Naive B cell (primary cell): Measurements from ENCODE around the gene RRAS. TPM values are rescaled to one million over a fixed set of nuclear protein-coding genes. Genes with fewer than 3 reads are reported as not detected.
A peak's percentile ranks its signal among the peaks of the same experiment; 100 is the strongest.
"Not testable (repeated sequence)": the region's sequence is repeated elsewhere in the genome, so short reads cannot be mapped to it uniquely, and the experiment has no call there.

ENCODE experiments used
- ATAC-seq, 2 donors: fragments of 150-1000 bp; cut with Tn5 transposase; 2 replicates each; pipeline ENCODE4 v1.10.0; 2021; ENCODE audit warnings: low read depth in 2 of 2, mild to moderate bottlenecking in 2 of 2, moderate library complexity in 2 of 2
- DNase-seq: peaks from one replicate; pipeline ENCODE4 v3.0.0; 2022
- H3K27ac Mint-ChIP-seq, 6 donors: one replicate each; pipeline ENCODE4 v1.8.0; 2020 to 2022; ENCODE audit warnings: mild to moderate bottlenecking in 6 of 6, mixed read lengths in 6 of 6, moderate library complexity in 5 of 6, inconsistent platforms in 2 of 6
- H3K27me3 Mint-ChIP-seq, 3 donors: one replicate each; pipeline ENCODE4 v1.8.0; 2021 to 2022; ENCODE audit warnings: mixed read lengths in 3 of 3, mild to moderate bottlenecking in 1 of 3
- H3K36me3 Mint-ChIP-seq, 2 donors: one replicate each; pipeline ENCODE4 v1.8.0; 2020 to 2022; ENCODE audit warnings: mixed read lengths in 2 of 2, inconsistent platforms in 1 of 2, mild to moderate bottlenecking in 1 of 2
- H3K4me1 Mint-ChIP-seq, 3 donors: one replicate each; pipeline ENCODE4 v1.8.0; 2020 to 2022; ENCODE audit warnings: mixed read lengths in 3 of 3, inconsistent platforms in 1 of 3, mild to moderate bottlenecking in 1 of 3, moderate library complexity in 1 of 3
- H3K4me3 Mint-ChIP-seq, 8 donors: one replicate each; pipeline ENCODE4 v1.8.0; 2020 to 2022; ENCODE audit warnings: mild to moderate bottlenecking in 8 of 8, mixed read lengths in 8 of 8, moderate library complexity in 8 of 8, inconsistent platforms in 2 of 8
- H3K9me3 Mint-ChIP-seq, 7 donors: one replicate each; pipeline ENCODE4 v1.8.0; 2020 to 2022; ENCODE audit warnings: mixed read lengths in 7 of 7, mild to moderate bottlenecking in 5 of 7, inconsistent platforms in 2 of 7, moderate library complexity in 1 of 7
- polyA plus RNA-seq, 6 donors: library from polyadenylated mRNA; unstranded; fragments of 300-500 nt; fragmentation: Illumina TruSeq; gene quantifications; one replicate each; pipeline ENCODE4 v1.2.3, GENCODE V29; 2021; ENCODE audit warnings: low read depth in 6 of 6

Gene RRAS
- polyA plus RNA-seq, 6 donors from 2014 or later = 16.6 to 24.9 (median 19.9) TPM

DNA sequence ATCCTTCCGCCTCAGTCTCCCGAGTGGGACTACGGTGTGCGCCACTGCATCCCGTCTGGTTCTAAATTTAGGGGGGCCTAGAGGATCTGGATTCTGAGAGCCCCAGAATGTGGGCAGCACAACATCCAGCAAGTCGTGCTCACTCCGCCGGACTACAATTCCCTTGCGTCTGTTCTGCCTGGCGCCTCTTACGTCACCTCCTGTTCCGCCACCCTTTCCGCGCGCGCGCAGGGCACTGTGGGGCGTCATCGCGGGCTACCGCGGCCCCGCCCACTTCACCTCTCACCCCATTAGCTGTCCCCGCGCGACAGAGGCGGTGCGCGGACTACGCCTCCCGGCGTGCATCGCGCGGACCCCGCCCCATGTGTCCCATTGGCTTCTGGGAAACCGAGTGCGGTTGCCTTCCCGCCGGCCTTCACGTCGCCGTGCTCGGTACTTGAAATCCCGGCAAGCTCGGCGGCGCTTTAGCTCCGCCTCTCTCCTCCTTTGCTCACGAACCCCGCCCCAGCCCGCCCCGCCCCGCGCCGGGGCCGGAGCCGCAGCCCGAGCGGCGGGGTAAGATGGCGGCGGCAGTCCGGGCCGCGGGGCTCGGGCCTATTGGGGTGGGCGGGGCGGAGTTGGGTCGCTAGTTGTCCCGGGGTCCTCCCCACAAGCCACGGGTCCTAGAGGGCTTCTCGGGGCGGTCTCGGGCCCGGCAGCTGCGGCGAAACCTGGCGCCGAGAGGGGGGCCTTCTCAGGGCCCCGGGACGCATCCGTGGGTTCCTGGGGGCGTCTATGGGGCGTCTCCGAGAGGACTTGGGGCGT is 1.9 kb upstream of the RRAS start, which contains the start of gene SCAF1:
SCAF1 (plus strand) TSS at position 522 of the 804 bp plus-strand sequence. CDS start 2,818 bp downstream, outside the sequence.
- Mint-ChIP-seq H3K9me3 (no peaks in the 10 kb centered on the region), H3K36me3 (no peaks in the 10 kb centered on the region), H3K4me1 (peaks cover 53 to 72% (median 69%) of the 10 kb centered on the region in 3 donors), H3K27me3 (peaks cover 0 to 5% (median 0%) of the 10 kb centered on the region in 3 donors), H3K27ac (peak within 1 kb of the TSS; percentile 97 to 100 (median 99)), H3K4me3 (peak within 1 kb of the TSS; percentile 89 to 99 (median 97))
- ATAC-seq (peak; percentile 67), DNase-seq (peak; percentile 100)

DNA sequence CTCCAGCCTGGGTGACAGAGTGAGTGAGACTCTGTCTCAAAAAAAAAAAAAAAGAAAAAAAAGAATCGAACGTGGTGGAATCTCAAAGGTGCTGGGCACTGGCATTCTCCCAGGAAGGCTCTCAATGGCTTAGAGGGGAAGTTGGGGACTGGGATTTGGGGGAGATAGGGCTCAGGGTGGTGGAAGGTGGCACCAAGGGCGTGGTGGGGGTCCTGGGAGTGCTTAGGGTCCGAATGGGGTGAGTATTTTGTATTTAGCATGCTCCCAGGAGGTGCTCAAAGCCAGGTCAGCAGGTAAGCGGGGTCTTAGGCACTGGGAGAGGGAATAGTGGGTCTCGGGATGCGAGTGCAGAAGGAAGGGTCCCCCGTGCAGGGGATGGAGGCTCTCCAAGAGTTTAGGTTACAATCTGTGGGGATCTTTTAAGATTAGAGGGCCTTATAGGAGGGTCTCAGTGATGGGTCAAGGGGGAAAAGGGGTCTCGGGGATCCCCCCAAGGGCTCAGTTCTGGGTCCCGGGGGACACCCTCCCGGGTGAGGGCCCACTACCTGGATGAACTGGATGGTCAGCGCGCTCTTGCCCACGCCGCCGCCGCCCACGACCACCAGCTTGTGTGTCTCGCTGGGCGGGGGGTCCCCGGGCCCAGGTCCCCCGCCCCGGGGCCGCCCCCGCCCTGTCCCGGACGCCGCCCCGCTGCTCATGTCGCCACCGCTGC is 386 bp downstream of the RRAS start:
- no peak for DNase-seq
- Mint-ChIP-seq H3K27ac (peak overlapping the region in 5 of 6 donors; percentile 15 to 99 (median 94)), H3K36me3 (no peaks in the 10 kb centered on the region), H3K4me1 (peaks cover 44 to 65% (median 55%) of the 10 kb centered on the region in 3 donors), H3K9me3 (no peaks in the 10 kb centered on the region), H3K27me3 (peaks cover 0 to 5% (median 0%) of the 10 kb centered on the region in 3 donors), H3K4me3 (peak overlapping the region; percentile 89 to 99 (median 97))
- no peak for ATAC-seq

GRCh38 chr19:49637821-49638738 is 1.9 kb downstream of the RRAS start:
- Mint-ChIP-seq H3K27ac (peak overlapping the region in 5 of 6 donors; percentile 53 to 99 (median 88)), H3K4me1 (peaks cover 34 to 50% (median 42%) of the 10 kb centered on the region in 3 donors), H3K27me3 (peaks cover 0 to 5% (median 0%) of the 10 kb centered on the region in 3 donors), H3K9me3 (no peaks in the 10 kb centered on the region), H3K36me3 (no peaks in the 10 kb centered on the region), H3K4me3 (peak overlapping the region; percentile 49 to 99 (median 78))
- DNase-seq (no peak), ATAC-seq (no peak)

GRCh38 chr19:49636233-49636932 is 3.6 kb downstream of the RRAS start:
- Mint-ChIP-seq H3K4me3 (peak overlapping the region in 1 of 8 donors; percentile 19), H3K9me3 (no peaks in the 10 kb centered on the region), H3K36me3 (no peaks in the 10 kb centered on the region), H3K27me3 (peaks cover 0 to 5% (median 0%) of the 10 kb centered on the region in 3 donors), H3K27ac (peak overlapping the region in 2 of 6 donors; percentile 20 to 41), H3K4me1 (peaks cover 27 to 37% (median 35%) of the 10 kb centered on the region in 3 donors)
- ATAC-seq (no peak), DNase-seq (no peak)

- Mint-ChIP-seq H3K4me3 (peak overlapping the region in 1 of 8 donors; percentile 19), H3K4me1 (peaks cover 23 to 30% (median 30%) of the 10 kb centered on the region in 3 donors), H3K9me3 (no peaks in the 10 kb centered on the region), H3K27me3 (peaks cover 0 to 5% (median 0%) of the 10 kb centered on the region in 3 donors), H3K27ac (peak overlapping the region in 1 of 6 donors; percentile 61), H3K36me3 (no peaks in the 10 kb centered on the region)
- ATAC-seq (no peak), DNase-seq (no peak)
Measured at GRCh38 chr19:49635530-49636232, 4.3 kb downstream of the RRAS start.

DNA sequence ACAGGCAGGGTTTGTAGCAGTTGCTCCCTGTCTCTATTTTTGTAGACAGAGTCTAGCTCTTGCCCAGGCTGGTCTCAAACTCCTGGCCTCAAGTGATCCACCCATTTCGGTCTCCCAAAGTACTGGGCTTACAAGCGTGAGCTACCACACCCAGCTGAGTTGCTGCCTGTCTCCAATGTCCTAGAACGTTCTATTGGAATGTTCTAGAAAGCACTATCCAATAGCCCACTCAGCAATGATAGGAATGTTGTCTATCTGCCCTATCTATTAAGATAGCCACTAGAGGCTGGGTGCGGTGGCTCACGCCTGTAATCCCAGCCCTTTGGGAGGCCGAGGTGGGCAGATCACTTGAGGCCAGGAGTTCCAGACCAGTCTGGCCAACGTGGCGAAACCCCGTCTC is 6.7 kb downstream of the RRAS start:
- DNase-seq, H3K27me3 Mint-ChIP-seq, H3K36me3 Mint-ChIP-seq, H3K27ac Mint-ChIP-seq, ATAC-seq, H3K4me3 Mint-ChIP-seq, H3K9me3 Mint-ChIP-seq: not testable (repeated sequence)
- H3K4me1 Mint-ChIP-seq = peaks cover 7 to 15% (median 11%) of the 10 kb centered on the region in 3 donors

DNA sequence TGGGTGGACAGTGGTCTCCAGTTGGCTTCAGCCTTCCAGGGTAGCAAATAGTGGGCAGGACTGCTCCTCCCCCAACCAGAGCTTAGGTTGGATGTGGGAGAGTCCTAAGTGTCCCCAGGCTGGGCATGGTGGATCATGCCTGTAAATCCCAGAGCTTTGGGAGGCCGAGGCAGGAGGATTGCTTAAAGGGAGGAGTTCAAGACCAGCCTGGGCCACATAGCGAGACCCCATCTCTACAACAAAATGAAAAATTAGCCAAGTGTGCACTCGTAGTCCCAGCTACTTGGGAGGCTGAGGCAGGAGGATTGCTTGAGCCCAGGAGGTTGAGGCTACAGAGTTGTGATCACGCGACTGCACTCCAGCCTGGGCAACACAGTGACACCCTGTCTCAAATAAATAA is 7.4 kb downstream of the RRAS start:
- no peaks in the 10 kb centered on the region for H3K27me3 Mint-ChIP-seq
- ATAC-seq (no peak), DNase-seq (no peak)
- H3K4me3 Mint-ChIP-seq = no peak overlapping the region
- no peaks in the 10 kb centered on the region for H3K9me3 Mint-ChIP-seq
- H3K4me1 Mint-ChIP-seq = peaks cover 2 to 9% (median 4%) of the 10 kb centered on the region in 3 donors
- no peaks in the 10 kb centered on the region for H3K36me3 Mint-ChIP-seq
- peak overlapping the region in 1 of 6 donors; percentile 29 for H3K27ac Mint-ChIP-seq

- ATAC-seq (no peak), DNase-seq (no peak)
- Mint-ChIP-seq H3K4me1 (peaks cover 0 to 7% (median 0%) of the 10 kb centered on the region in 3 donors), H3K36me3 (no peaks in the 10 kb centered on the region), H3K4me3 (peak overlapping the region in 1 of 8 donors; percentile 33), H3K27ac (peak overlapping the region in 2 of 6 donors; percentile 15 to 86), H3K27me3 (no peaks in the 10 kb centered on the region), H3K9me3 (no peaks in the 10 kb centered on the region)
Measured at GRCh38 chr19:49631610-49632192, 8.2 kb downstream of the RRAS start.

GRCh38 chr19:49631014-49631588 is 8.8 kb downstream of the RRAS start:
- no peak for DNase-seq
- H3K27ac Mint-ChIP-seq = peak overlapping the region in 5 of 6 donors; percentile 9 to 73 (median 29)
- H3K27me3 Mint-ChIP-seq = no peaks in the 10 kb centered on the region
- no peak for ATAC-seq
- H3K36me3 Mint-ChIP-seq = no peaks in the 10 kb centered on the region
- peaks cover 0 to 7% (median 0%) of the 10 kb centered on the region in 3 donors for H3K4me1 Mint-ChIP-seq
- H3K9me3 Mint-ChIP-seq = no peaks in the 10 kb centered on the region
- H3K4me3 Mint-ChIP-seq = no peak overlapping the region

DNA sequence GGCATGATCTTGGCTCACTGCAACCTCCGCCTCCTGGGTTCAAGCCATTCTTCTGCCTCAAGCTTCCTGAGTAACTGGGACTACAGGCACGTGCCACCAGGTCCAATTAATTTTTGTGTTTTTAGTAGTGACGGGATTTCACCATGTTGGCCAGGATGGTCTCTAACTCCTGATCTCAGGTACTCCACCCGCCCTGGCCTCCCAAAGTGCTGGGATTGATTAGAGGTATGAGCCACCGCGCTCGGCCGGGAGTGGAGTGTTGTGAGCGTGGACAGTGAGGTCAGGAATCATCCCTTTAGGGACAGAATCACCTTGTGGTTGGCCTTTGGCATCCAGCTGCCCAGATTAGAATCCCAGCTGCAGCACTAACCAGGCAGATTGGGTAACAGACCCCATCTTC is 10.3 kb downstream of the RRAS start:
- DNase-seq (no peak), ATAC-seq (no peak)
- peaks cover 0 to 3% (median 0%) of the 10 kb centered on the region in 3 donors for H3K4me1 Mint-ChIP-seq
- no peaks in the 10 kb centered on the region for H3K27me3 Mint-ChIP-seq
- H3K36me3 Mint-ChIP-seq = no peaks in the 10 kb centered on the region
- no peak overlapping the region for H3K4me3 Mint-ChIP-seq
- no peaks in the 10 kb centered on the region for H3K9me3 Mint-ChIP-seq
- peak overlapping the region in 5 of 6 donors; percentile 12 to 82 (median 63) for H3K27ac Mint-ChIP-seq

DNA sequence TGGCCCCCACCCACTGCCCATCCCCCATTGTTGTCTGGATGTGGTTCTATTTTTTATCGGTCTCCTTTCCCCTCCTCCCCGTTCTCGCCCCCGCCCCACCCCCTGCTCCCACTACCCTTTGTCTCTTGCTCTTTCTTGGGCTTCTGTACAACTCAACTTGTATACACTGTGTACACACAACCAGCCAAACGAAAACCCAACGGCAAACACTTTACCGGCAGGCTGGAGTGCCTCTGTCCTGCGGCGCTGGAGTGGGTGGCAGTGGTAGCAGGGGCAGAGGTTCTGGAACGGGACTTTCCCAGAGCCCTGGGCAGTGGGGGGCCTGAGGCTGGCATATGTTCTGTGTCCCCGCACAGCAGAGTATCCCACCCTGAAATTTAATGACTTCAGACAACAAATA is 13.7 kb downstream of the RRAS start:
- Mint-ChIP-seq H3K27me3 (no peaks in the 10 kb centered on the region), H3K9me3 (no peaks in the 10 kb centered on the region), H3K36me3 (no peaks in the 10 kb centered on the region), H3K4me3 (peak overlapping the region in 1 of 8 donors; percentile 29), H3K27ac (no peak overlapping the region), H3K4me1 (peaks cover 0 to 5% (median 3%) of the 10 kb centered on the region in 3 donors)
- ATAC-seq (no peak), DNase-seq (no peak)
